Measurements from ENCODE around the gene PRDM11.
A peak's percentile ranks its signal among the peaks of the same experiment; 100 is the strongest.
"Not testable (repeated sequence)": the region's sequence is repeated elsewhere in the genome, so short reads cannot be mapped to it uniquely, and the experiment has no call there.

PRDM11 gene

DNA sequence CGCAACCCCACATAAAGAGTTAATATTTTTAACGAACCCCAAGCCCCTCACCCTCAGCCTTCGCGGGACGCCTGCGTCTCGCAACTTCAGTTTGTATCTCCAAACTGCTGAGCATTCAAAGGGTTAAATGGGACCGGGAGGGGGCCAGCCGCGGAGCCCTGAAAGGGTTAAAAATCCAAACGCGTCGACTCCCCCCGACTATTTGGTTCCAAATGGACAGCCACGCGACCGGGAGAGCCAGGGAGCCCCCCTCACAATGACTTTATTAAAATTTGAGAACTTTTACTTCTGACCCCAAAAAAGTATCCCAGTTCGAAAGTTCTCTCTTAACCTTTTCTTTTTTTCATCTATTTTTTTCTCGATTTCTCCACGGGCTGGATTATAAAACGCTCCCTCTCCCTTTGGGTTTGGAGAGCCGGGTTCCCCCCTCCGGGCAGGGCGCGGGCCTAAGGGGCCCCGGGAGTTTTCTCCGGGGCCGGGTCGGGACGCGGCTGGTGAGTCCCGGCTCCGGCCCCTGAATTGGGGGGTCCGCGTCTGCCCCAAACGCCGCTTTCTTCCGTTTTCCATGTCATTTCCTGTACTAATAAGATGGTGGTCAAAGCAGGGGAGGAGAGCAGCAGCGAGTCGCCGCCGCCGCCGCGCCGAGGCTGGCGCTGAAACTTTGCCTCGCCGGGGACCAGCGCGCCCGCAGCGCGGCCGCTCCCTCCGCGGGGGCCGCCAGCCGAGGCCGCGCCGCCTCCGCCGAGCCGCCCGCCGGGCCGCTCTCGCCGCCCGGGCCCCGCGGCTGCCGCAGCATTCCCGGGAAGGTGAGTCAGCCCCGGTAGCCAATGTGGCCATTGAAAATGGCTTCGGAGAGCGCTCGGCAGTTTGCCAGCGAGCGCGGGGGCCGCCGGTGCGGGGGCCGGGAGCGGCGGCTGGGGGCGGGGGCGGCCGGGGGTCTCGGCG lies at the start of gene PRDM11:
Gene PRDM11, plus strand, starts transcription at position 568 of the 945 bp plus-strand sequence. CDS start 35,128 bp downstream, outside the sequence.
- DNase-seq = peak in 25 of 51 donors; percentile 40 to 82 (median 69)

GRCh38 chr11:45097721-45098493 lies 48.5 kb upstream of the PRDM11 start:
- DNase-seq = peak in 9 of 51 donors; percentile 12 to 45 (median 27)

- DNase-seq = no peak
Observed at GRCh38 chr11:45098929-45099328, 47.5 kb upstream of the PRDM11 start.

DNA sequence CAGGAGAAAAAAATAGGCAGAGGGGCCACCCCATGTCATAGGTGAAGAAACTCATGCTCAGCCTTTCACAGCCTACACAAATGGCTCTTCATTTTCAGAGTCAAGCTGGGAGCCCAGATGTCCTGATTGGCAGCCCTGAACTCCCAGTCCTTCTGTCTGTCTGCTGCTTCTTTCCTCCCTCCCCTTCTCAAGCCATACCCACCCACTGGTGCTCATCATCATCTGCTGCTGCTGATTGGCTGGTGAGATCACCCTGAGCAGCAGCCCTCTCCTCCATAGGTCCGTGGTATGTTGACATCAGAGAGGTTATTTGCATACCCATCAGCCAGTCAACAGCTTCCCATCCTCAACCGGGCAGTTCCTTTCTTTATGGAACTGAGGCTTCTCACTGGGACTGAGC lies 46.1 kb upstream of the PRDM11 start:
- DNase-seq = no peak

GRCh38 chr11:45102361-45102809 lies 44.1 kb upstream of the PRDM11 start:
- no peak for DNase-seq

- DNase-seq = peak in 19 of 51 donors; percentile 17 to 82 (median 36)
Observed at GRCh38 chr11:45102810-45103621, 43.4 kb upstream of the PRDM11 start.

DNA sequence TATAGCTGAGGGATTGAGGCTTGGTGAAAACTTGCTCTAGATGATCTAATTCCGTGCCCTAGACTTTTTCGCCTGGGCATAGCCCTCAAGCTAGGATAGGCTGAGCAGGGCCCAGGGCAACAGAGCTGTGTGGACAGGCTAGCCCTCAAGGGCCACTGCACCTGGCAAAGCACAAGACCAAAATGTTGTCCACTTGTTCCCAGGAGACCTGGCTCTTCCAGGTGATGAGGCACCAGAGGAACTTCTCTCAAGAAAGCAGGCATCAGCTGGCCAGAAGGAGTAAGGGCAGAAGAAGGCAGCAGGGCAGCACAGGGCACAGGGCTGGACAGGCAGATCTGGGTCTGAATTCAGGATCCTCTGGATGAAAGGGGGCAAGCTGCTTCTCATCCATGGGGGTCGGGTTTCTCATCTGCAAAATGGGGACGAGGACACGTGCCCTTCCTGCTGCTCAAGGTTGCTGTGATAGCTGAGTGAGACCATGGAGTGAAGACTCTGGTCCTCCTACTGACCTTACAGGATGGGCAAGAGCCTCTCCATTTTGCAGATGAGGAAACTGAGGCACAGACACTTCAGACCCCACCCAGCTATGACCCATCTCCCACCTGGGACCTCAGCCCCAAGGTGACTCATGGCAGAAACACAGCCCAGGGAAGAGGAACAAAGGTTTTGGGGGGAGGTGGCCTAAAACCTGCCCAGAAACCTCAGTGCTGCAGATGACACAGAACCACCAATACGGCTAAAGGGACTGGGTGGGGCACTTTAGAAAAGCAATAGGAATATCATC lies 42.2 kb upstream of the PRDM11 start:
- no peak for DNase-seq

GRCh38 chr11:45104790-45105084 lies 41.7 kb upstream of the PRDM11 start:
- DNase-seq = no peak

DNA sequence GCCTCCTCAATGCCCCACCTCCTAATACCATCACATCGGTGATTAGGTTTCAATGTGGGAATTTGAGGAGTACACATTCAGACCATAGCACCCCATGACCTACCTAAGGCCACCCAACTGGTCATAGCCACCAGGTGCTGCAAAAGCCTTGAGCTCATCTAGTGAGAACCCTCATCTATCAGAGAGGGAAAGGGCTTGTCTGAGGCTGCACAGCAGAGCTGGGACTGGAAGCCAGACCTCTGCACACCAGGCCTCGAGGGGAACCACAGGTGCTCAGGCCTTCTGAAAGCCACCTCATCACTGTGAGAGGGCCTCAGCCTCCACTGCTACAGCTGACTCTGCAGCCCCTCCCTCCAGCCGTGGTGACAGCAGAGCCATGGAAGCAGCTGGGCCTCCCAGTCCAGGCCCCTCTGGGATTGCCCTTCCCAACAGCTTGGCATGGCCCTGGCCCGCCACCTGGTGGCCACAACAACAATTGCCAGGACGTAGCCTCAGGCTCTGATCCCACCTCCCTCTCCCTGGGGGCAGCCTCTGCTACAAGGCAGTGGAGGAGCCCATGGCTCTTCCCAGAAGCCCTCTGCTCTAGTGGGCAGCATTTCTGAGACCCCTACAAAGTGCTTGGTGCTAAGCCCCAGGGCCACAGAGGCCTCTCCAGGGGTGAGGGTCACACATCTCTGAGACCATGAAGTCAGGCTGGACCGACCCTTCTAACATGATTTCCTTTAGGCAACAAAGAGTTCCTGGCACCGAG lies 41.0 kb upstream of the PRDM11 start:
- DNase-seq = peak in 38 of 51 donors; percentile 25 to 79 (median 54)

DNA sequence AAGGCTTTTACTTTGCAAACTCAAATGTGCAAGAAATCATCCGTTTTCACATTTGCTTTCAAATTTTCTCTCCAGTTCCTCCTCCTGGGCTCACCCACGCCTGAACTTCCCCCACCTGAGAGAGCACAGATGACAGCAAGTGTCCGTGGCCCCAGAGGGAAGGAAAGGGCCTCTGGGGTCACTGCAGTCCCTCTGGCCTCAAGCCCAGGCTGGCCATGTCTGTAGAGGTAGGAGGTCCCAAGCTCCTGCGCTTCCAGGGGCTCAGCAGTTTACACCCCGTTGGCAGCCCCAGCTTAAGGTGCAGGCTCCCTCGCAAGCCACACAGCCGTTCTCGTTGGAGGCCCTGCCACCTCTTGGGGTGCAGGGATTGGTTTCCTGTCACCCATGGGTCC lies 40.5 kb upstream of the PRDM11 start:
- DNase-seq = no peak

GRCh38 chr11:45106440-45106839 lies 40.0 kb upstream of the PRDM11 start:
- no peak for DNase-seq

- no peak for DNase-seq
Observed at GRCh38 chr11:45107029-45107428, 39.4 kb upstream of the PRDM11 start.

- DNase-seq = no peak
Observed at GRCh38 chr11:45108070-45109064, 38.1 kb upstream of the PRDM11 start.

DNA sequence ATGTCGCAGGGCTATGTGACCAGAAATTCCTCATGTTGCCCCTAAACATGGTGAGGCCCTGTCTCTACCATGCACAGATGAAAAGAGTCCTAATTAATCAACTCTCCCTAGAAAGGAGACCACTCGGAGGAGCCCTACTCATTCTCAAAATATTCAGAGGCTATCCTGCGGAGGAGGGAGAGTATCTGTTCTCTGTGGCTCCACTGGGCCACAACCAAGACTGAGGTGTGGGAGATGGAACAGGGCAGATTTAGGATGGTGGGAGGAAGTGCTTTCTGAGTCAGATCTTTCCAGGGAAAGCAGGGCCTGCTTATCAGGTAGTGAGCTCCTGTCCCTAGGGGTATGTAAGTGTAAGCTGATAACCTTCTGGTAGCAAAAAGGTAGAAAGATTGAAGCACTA lies 37.0 kb upstream of the PRDM11 start:
- DNase-seq = no peak

- peak in 7 of 51 donors; percentile 24 to 76 (median 33) for DNase-seq
Observed at GRCh38 chr11:45110562-45110961, 35.9 kb upstream of the PRDM11 start.

- DNase-seq = no peak
Observed at GRCh38 chr11:45113807-45114206, 32.6 kb upstream of the PRDM11 start.

GRCh38 chr11:45127836-45128235 lies 18.6 kb upstream of the PRDM11 start:
- DNase-seq = not testable (repeated sequence)

DNA sequence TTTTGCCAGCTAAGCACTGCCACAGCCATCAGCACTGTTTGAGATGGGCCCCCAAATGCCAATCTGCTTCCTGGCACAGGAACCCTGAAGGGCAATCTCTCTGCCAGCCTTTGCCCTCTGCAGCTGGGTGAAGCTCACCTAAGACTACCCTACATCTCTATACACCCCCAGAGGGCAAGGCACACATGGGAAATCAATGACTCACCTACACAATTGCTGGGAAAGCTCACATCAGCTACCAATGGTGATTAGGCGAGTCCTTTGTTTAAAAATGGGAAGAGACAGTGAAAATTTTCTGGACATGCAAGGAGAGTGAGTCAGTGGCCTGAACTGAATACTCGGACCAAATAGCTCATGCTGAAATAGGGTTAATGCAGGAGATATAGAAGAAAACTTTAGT lies 12.6 kb upstream of the PRDM11 start:
- DNase-seq = no peak

- no peak for DNase-seq
Observed at GRCh38 chr11:45141171-45141570, 5.3 kb upstream of the PRDM11 start.

Measured in hypothalamus (tissue), 51 donors.